ENCODE measurements around the gene SNX1. TPM values are rescaled to one million over a fixed set of nuclear protein-coding genes. Genes with fewer than 3 reads are reported as not detected.
"Not testable (repeated sequence)": the region's sequence is repeated elsewhere in the genome, so short reads cannot be mapped to it uniquely, and the experiment has no call there.

SNX1 gene
- total and polyA plus RNA-seq, 2 experiments from 2014 or later = 40.5 to 102 TPM

- no peaks in the 10 kb centered on the region for H4K20me1 ChIP-seq (ENCODE audit: insufficient read depth)
- no peaks in the 10 kb centered on the region for H3K9me2 ChIP-seq (ENCODE audit: insufficient read depth)
- H3K79me2 ChIP-seq (ENCODE audit: insufficient read depth) = no peaks in the 10 kb centered on the region
- H3K9ac ChIP-seq = no peak overlapping the region
- H3K36me3 ChIP-seq (ENCODE audit: low read depth) = no peaks in the 10 kb centered on the region
- H3K9me3 ChIP-seq (ENCODE audit: low read depth) = no peaks in the 10 kb centered on the region
- DNase-seq = peak; percentile 44
- no peak overlapping the region for H2AFZ ChIP-seq
- WGBS, 2 experiments (ENCODE audit: low coverage in 1 of 2, low lambda C conversion rate in 2 of 2, missing lambda C conversion rate in 2 of 2) = 32 to 40% methylated on average over 5 of the region's 5 CpGs
- peaks cover 4% of the 10 kb centered on the region; the same call in 1 of the 2 replicates for H3K4me1 ChIP-seq (ENCODE audit: insufficient read depth)
- no peaks in the 10 kb centered on the region for H3F3A ChIP-seq (ENCODE audit: insufficient read depth)
- no peak overlapping the region for H3K4me2 ChIP-seq (ENCODE audit: unreplicated experiment)
- no peak overlapping the region for H3K4me3 ChIP-seq
- TF ChIP-seq EZH2phosphoT487 (IDR thresholded peaks at IDR 0.05; ENCODE audit: insufficient read depth, low read depth) (no peak), EZH2 (IDR thresholded peaks at IDR 0.05; ENCODE audit: insufficient read depth, poor library complexity, severe bottlenecking) (no peak)
- in situ Hi-C loops (cut with MboI) = loop anchor here (25.0 kb wide), 1 partner anchor 596 kb away; no protein-coding TSS in a partner anchor
- H3K27ac ChIP-seq = no peak overlapping the region
- H3K27me3 ChIP-seq (replicated peaks; ENCODE audit: insufficient read depth) = no peaks in the 10 kb centered on the region
These were observed 37.5 kb upstream of the SNX1 start for GRCh38 chr15:64058279-64058678.

- not testable (repeated sequence) for H3K9me3 ChIP-seq (ENCODE audit: low read depth); H3F3A ChIP-seq (ENCODE audit: insufficient read depth); H3K9me2 ChIP-seq (ENCODE audit: insufficient read depth); H3K36me3 ChIP-seq (ENCODE audit: low read depth); H2AFZ ChIP-seq; H3K27ac ChIP-seq; H3K9ac ChIP-seq; H3K4me3 ChIP-seq; H3K27me3 ChIP-seq (replicated peaks; ENCODE audit: insufficient read depth); H4K20me1 ChIP-seq (ENCODE audit: insufficient read depth); DNase-seq; H3K4me1 ChIP-seq (ENCODE audit: insufficient read depth); H3K4me2 ChIP-seq (ENCODE audit: unreplicated experiment); H3K79me2 ChIP-seq (ENCODE audit: insufficient read depth)
- WGBS, 2 experiments (ENCODE audit: low coverage in 1 of 2, low lambda C conversion rate in 2 of 2, missing lambda C conversion rate in 2 of 2) = 97 to 98% methylated on average over 2 of the region's 2 CpGs
- in situ Hi-C loops (cut with MboI) = loop anchor here (25.0 kb wide), 1 partner anchor 597 kb away; no protein-coding TSS in a partner anchor
These were observed 36.7 kb upstream of the SNX1 start for GRCh38 chr15:64059104-64059503.

- Histone ChIP-seq H3K27ac (no peak overlapping the region), H2AFZ (no peak overlapping the region), H3K4me2 (ENCODE audit: unreplicated experiment) (no peak overlapping the region), H3K27me3 (replicated peaks; ENCODE audit: insufficient read depth) (no peaks in the 10 kb centered on the region), H3K36me3 (ENCODE audit: low read depth) (no peaks in the 10 kb centered on the region), H3K4me3 (no peak overlapping the region), H3K9ac (no peak overlapping the region), H3K79me2 (ENCODE audit: insufficient read depth) (no peaks in the 10 kb centered on the region), H3K9me2 (ENCODE audit: insufficient read depth) (no peaks in the 10 kb centered on the region), H3F3A (ENCODE audit: insufficient read depth) (no peaks in the 10 kb centered on the region), H3K4me1 (ENCODE audit: insufficient read depth) (peaks cover 4% of the 10 kb centered on the region; the same call in 1 of the 2 replicates), H4K20me1 (ENCODE audit: insufficient read depth) (no peaks in the 10 kb centered on the region), H3K9me3 (ENCODE audit: low read depth) (no peaks in the 10 kb centered on the region)
- DNase-seq = no peak
- in situ Hi-C loops (cut with MboI) = loop anchor here (10.0 to 25.0 kb wide), 2 partner anchors 316 to 598 kb away; no protein-coding TSS in a partner anchor
- WGBS, 2 experiments (ENCODE audit: low coverage in 1 of 2, low lambda C conversion rate in 2 of 2, missing lambda C conversion rate in 2 of 2) = 95% methylated on average over 24 to 26 of the region's 29 CpGs
- no peak for TF ChIP-seq EZH2phosphoT487 (IDR thresholded peaks at IDR 0.05; ENCODE audit: insufficient read depth, low read depth)
- TF ChIP-seq EZH2 (IDR thresholded peaks at IDR 0.05; ENCODE audit: insufficient read depth, poor library complexity, severe bottlenecking) = no peak
These were observed 35.1 kb upstream of the SNX1 start for GRCh38 chr15:64060716-64061115.

- H3K9me2 ChIP-seq (ENCODE audit: insufficient read depth) = no peaks in the 10 kb centered on the region
- no peaks in the 10 kb centered on the region for H4K20me1 ChIP-seq (ENCODE audit: insufficient read depth)
- no peak overlapping the region for H3K9ac ChIP-seq
- no peak overlapping the region for H3K4me3 ChIP-seq
- no peak overlapping the region for H2AFZ ChIP-seq
- no peaks in the 10 kb centered on the region for H3K27me3 ChIP-seq (replicated peaks; ENCODE audit: insufficient read depth)
- TF ChIP-seq EZH2phosphoT487 (IDR thresholded peaks at IDR 0.05; ENCODE audit: insufficient read depth, low read depth) (no peak), EZH2 (IDR thresholded peaks at IDR 0.05; ENCODE audit: insufficient read depth, poor library complexity, severe bottlenecking) (no peak)
- no peak overlapping the region for H3K4me2 ChIP-seq (ENCODE audit: unreplicated experiment)
- H3K36me3 ChIP-seq (ENCODE audit: low read depth) = no peaks in the 10 kb centered on the region
- DNase-seq = no peak
- 35 to 42% methylated on average over 1 of the region's 1 CpG for WGBS, 2 experiments (ENCODE audit: low coverage in 1 of 2, low lambda C conversion rate in 2 of 2, missing lambda C conversion rate in 2 of 2)
- peaks cover 14% of the 10 kb centered on the region for H3K4me1 ChIP-seq (ENCODE audit: insufficient read depth)
- H3K9me3 ChIP-seq (ENCODE audit: low read depth) = no peaks in the 10 kb centered on the region
- in situ Hi-C loops (cut with MboI) = loop anchor here (10.0 to 25.0 kb wide), 2 partner anchors 322 to 604 kb away; no protein-coding TSS in a partner anchor
- H3F3A ChIP-seq (ENCODE audit: insufficient read depth) = peaks cover 8% of the 10 kb centered on the region; the same call in 1 of the 2 replicates
- H3K27ac ChIP-seq = no peak overlapping the region
- H3K79me2 ChIP-seq (ENCODE audit: insufficient read depth) = no peaks in the 10 kb centered on the region
These were observed 29.3 kb upstream of the SNX1 start for GRCh38 chr15:64066451-64066850.
